Naive thymus-derived CD4-positive, alpha-beta T cell (primary cell): ENCODE results near the gene GTF2A1. TPM values are rescaled to one million over a fixed set of nuclear protein-coding genes. Genes with fewer than 3 reads are reported as not detected.

Source experiments
- ATAC-seq: fragments of 150-1000 bp; cut with Tn5 transposase; 2 replicates; pipeline ENCODE4 v1.10.0; 2021; ENCODE audit warnings: mild to moderate bottlenecking, moderate library complexity
- CTCF ChIA-PET: fragments of 350-600 bp; sonication (Branson Sonifier 250); formaldehyde crosslinking; loops from one replicate; lab custom pipeline; 2021; ENCODE audit warnings: antibody characterized with exemption; lab: Charles Lee
- POLR2A ChIA-PET: fragments of 350-600 bp; sonication (Branson Sonifier 250); formaldehyde crosslinking; loops from one replicate; lab custom pipeline; 2021; ENCODE audit warnings: antibody characterized with exemption, inconsistent platforms; lab: Charles Lee
- DNase-seq, 9 donors: peaks; one replicate each; pipeline versions ENCODE4 v3.0.0 to v3.0.0-alpha.2; 2020 to 2022; ENCODE audit warnings: mixed read lengths in 1 of 9
- H3K27ac ChIP-seq: one replicate; pipeline ENCODE4 v1.7.0; 2013; ENCODE audit warnings: mild to moderate bottlenecking, low read depth, low read length, moderate library complexity
- H3K27me3 ChIP-seq, 2 donors: one replicate each; pipeline ENCODE4 v1.7.0; 2013; ENCODE audit warnings: low read length in 2 of 2, mild to moderate bottlenecking in 2 of 2, moderate library complexity in 2 of 2; ENCODE audit not compliant: control insufficient read depth in 2 of 2, insufficient read depth in 2 of 2
- H3K36me3 ChIP-seq, 3 experiments: 1 replicate in 2 of 3; 2 replicates in 1 of 3; pipeline ENCODE4 v1.7.0; 2013; ENCODE audit warnings: low read length in 3 of 3, mild to moderate bottlenecking in 3 of 3, moderate library complexity in 1 of 3; ENCODE audit not compliant: insufficient read depth in 3 of 3, control insufficient read depth in 2 of 3
- H3K4me1 ChIP-seq, 2 donors: one replicate each; pipeline ENCODE4 v1.7.0; 2013; ENCODE audit warnings: low read length in 2 of 2, mild to moderate bottlenecking in 2 of 2, moderate library complexity in 1 of 2; ENCODE audit not compliant: control insufficient read depth in 2 of 2, insufficient read depth in 2 of 2
- H3K4me3 ChIP-seq: 2 replicates; pipeline ENCODE4 v1.7.0; 2013; ENCODE audit warnings: mild to moderate bottlenecking, low read length
- H3K9me3 ChIP-seq, 3 experiments: 1 replicate in 2 of 3; 2 replicates in 1 of 3; pipeline ENCODE4 v1.7.0; 2013; ENCODE audit warnings: low read length in 3 of 3; ENCODE audit not compliant: control insufficient read depth in 2 of 3
- H3K27ac Mint-ChIP-seq, 9 donors: one replicate each; pipeline ENCODE4 v1.8.0; 2020 to 2022; ENCODE audit warnings: mixed read lengths in 9 of 9, mild to moderate bottlenecking in 8 of 9, moderate library complexity in 5 of 9, inconsistent platforms in 2 of 9
- H3K27me3 Mint-ChIP-seq, 5 donors: one replicate each; pipeline ENCODE4 v1.8.0; 2021 to 2022; ENCODE audit warnings: mixed read lengths in 5 of 5, mild to moderate bottlenecking in 1 of 5
- H3K36me3 Mint-ChIP-seq, 5 donors: one replicate each; pipeline ENCODE4 v1.8.0; 2020 to 2022; ENCODE audit warnings: mixed read lengths in 5 of 5, mild to moderate bottlenecking in 3 of 5, inconsistent platforms in 1 of 5
- H3K4me1 Mint-ChIP-seq, 7 donors: one replicate each; pipeline ENCODE4 v1.8.0; 2020 to 2022; ENCODE audit warnings: mixed read lengths in 7 of 7, mild to moderate bottlenecking in 3 of 7, inconsistent platforms in 1 of 7
- H3K4me3 Mint-ChIP-seq, 10 donors: one replicate each; pipeline ENCODE4 v1.8.0; 2020 to 2022; ENCODE audit warnings: mild to moderate bottlenecking in 10 of 10, mixed read lengths in 10 of 10, moderate library complexity in 6 of 10, inconsistent platforms in 2 of 10
- H3K9me3 Mint-ChIP-seq, 11 donors: one replicate each; pipeline ENCODE4 v1.8.0; 2020 to 2022; ENCODE audit warnings: mixed read lengths in 11 of 11, mild to moderate bottlenecking in 4 of 11, inconsistent platforms in 1 of 11, moderate library complexity in 1 of 11
- intact Hi-C, 2 donors: fragments of 100-400 bp; cut with micrococcal nuclease; formaldehyde crosslinking; loops; one replicate each; pipeline ENCODE4 v1.15.1; 2023
- polyA plus RNA-seq, 2 donors: library from polyadenylated mRNA; unstranded; fragments of 300-500 nt; fragmentation: Illumina TruSeq; gene quantifications; one replicate each; pipeline ENCODE4 v1.2.3, GENCODE V29; 2021
- total RNA-seq, 6 experiments: library from RNA in 5 of 6; stranded (reverse) in 5 of 6; gene quantifications; 1 replicate in 5 of 6; 2 replicates in 1 of 6; pipeline ENCODE4 v1.2.3 and lab custom pipeline; 2021 to 2026

GTF2A1 gene
- total and polyA plus RNA-seq, 7 experiments from 2014 or later, result 8.4 to 39.2 (median 26.9) TPM

DNA sequence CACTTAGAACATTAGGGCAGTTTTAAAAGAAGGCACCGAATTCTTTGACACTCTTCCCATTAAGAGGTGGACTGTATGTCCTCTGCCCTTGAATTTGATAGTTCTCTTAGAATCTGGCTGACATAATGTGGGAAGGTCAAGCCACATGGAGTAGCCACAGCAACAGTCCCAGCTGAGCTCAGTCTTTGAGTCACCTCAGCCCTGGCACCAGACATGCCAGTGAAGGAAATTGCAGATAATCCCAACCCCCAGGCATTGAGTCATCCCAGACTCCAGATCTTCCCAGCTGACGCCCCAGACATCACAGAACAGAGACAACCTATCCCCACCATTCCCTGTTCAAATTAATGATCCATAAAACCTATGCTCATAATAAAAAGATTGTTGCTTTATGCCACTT is 83.4 kb downstream of the GTF2A1 start:
- Histone ChIP-seq H3K9me3 (no peaks in the 10 kb centered on the region), H3K27me3 (peaks cover 0 to 4% of the 10 kb centered on the region in 2 donors), H3K4me3 (no peak overlapping the region), H3K4me1 (no peaks in the 10 kb centered on the region), H3K27ac (no peak overlapping the region), H3K36me3 (no peaks in the 10 kb centered on the region)
- peaks cover 0 to 2% (median 0%) of the 10 kb centered on the region in 11 donors for H3K9me3 Mint-ChIP-seq
- ChIA-PET POLR2A (no interaction called here), CTCF (no interaction called here)
- no peaks in the 10 kb centered on the region for H3K27me3 Mint-ChIP-seq
- H3K4me3 Mint-ChIP-seq, result no peak overlapping the region
- ATAC-seq (no peak), DNase-seq (no peak)
- intact Hi-C loops, result no loop called here
- no peak overlapping the region for H3K27ac Mint-ChIP-seq
- H3K4me1 Mint-ChIP-seq, result no peaks in the 10 kb centered on the region
- no peaks in the 10 kb centered on the region for H3K36me3 Mint-ChIP-seq

DNA sequence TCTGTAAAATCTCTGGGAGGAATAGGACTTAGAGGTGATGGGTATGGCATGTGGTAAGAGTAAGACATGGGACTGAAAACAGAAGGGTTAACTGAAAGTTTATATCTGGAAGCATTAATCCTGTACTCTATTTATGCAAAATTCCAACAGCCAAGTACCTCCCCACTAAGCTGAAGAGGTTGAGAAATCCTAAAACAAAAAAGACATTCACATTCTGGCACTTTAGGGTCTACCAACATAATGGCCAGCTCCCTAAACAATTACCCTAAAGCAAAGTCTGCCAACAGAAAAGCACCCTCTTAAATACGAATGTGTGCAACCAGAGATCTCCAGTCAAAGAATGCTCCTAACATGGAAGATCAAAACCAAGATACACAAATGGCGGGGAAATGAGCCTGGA is 87.4 kb downstream of the GTF2A1 start:
- DNase-seq, result no peak
- no peak overlapping the region for H3K4me3 Mint-ChIP-seq
- ATAC-seq, result no peak
- no peak overlapping the region for H3K27ac Mint-ChIP-seq
- H3K27me3 Mint-ChIP-seq, result no peaks in the 10 kb centered on the region
- no peak overlapping the region for H3K4me3 ChIP-seq
- CTCF ChIA-PET, result interaction anchor here (0.8 kb wide), 1 partner anchor 14 kb away, joined by 8 read pairs; no protein-coding TSS in a partner anchor
- H3K4me1 Mint-ChIP-seq, result no peaks in the 10 kb centered on the region
- no peaks in the 10 kb centered on the region for H3K36me3 ChIP-seq
- no peak overlapping the region for H3K27ac ChIP-seq
- intact Hi-C loops, result no loop called here
- H3K27me3 ChIP-seq, result peaks cover 0 to 4% of the 10 kb centered on the region in 2 donors
- H3K4me1 ChIP-seq, result no peaks in the 10 kb centered on the region
- no peaks in the 10 kb centered on the region for H3K9me3 ChIP-seq
- no peaks in the 10 kb centered on the region for H3K36me3 Mint-ChIP-seq
- H3K9me3 Mint-ChIP-seq, result peaks cover 0 to 2% (median 0%) of the 10 kb centered on the region in 11 donors
- POLR2A ChIA-PET, result no interaction called here

DNA sequence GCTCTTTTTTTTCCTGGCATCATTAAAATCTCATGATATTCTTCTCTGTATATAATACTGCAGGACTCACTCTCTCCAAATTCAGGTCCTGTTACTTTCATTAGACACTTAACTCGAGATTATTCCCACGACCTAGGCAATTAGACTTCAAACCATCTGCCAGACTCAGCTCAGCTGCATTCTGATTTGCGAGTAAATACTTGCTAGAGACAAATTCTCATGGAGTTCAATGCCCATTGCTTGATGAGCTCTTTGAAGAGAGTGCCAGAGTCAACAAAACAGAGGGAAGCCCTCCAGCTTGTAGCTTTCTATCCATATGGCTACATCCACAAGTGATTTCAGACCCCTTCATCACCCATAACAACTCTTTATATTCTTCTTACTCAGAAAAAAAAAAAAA is 88.3 kb downstream of the GTF2A1 start:
- Mint-ChIP-seq H3K36me3 (no peaks in the 10 kb centered on the region), H3K27me3 (no peaks in the 10 kb centered on the region), H3K9me3 (peaks cover 0 to 2% (median 0%) of the 10 kb centered on the region in 11 donors), H3K4me3 (no peak overlapping the region), H3K27ac (no peak overlapping the region), H3K4me1 (no peaks in the 10 kb centered on the region)
- Histone ChIP-seq H3K4me1 (no peaks in the 10 kb centered on the region), H3K9me3 (no peaks in the 10 kb centered on the region), H3K27ac (no peak overlapping the region), H3K27me3 (peaks cover 0 to 4% of the 10 kb centered on the region in 2 donors), H3K36me3 (no peaks in the 10 kb centered on the region), H3K4me3 (no peak overlapping the region)
- DNase-seq, result no peak
- intact Hi-C loops, result no loop called here
- no peak for ATAC-seq
- ChIA-PET CTCF (interaction anchor here (0.8 kb wide), 1 partner anchor 15 kb away, joined by 8 read pairs; no protein-coding TSS in a partner anchor), POLR2A (no interaction called here)

DNA sequence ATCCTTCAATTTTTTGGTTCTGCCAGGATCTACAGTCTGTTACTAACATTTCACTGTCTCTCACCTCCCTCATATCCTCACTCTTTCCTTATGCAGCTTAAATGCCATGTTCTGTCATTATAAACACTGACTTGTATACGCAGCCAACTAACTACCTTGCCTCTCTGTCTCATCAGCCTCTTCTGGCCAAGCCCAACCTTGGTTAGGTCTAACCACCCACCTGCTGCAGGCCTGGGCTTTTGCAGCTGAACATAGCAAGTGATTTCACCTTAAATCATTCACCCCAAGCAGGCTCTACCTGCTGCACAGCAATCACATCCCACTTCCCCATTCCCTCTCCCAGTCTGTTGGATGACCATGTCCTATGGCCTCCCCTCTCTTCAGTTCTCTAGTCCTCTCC is 91.5 kb downstream of the GTF2A1 start:
- intact Hi-C loops, result no loop called here

DNA sequence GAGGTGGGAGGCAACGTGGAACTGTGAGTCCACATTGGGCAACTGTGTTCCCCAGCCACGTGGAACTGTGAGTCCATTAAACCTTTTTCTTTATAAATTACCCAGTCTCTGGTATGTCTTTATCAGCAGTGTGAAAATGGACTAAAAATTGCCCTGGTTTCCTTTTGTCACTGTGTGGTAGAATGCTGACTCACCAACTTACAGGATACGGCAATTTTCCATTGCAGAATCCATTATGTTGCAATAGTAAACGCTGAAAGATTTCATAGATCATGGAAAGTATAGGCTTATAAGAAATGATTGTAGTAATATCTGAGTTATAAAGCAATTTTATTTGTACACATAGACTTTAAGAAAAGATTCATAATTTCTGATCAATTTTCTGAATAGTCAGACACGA is 93.0 kb downstream of the GTF2A1 start:
- H3K27ac Mint-ChIP-seq, result no peak overlapping the region
- ATAC-seq, result no peak
- intact Hi-C loops, result no loop called here
- CTCF ChIA-PET, result no interaction called here
- H3K4me1 Mint-ChIP-seq, result no peaks in the 10 kb centered on the region
- no peaks in the 10 kb centered on the region for H3K36me3 ChIP-seq
- H3K9me3 ChIP-seq, result no peaks in the 10 kb centered on the region
- no peak overlapping the region for H3K27ac ChIP-seq
- no peak for DNase-seq
- no peaks in the 10 kb centered on the region for H3K9me3 Mint-ChIP-seq
- H3K4me3 ChIP-seq, result no peak overlapping the region
- no peak overlapping the region for H3K4me3 Mint-ChIP-seq
- H3K36me3 Mint-ChIP-seq, result no peaks in the 10 kb centered on the region
- no peaks in the 10 kb centered on the region for H3K27me3 ChIP-seq
- no peaks in the 10 kb centered on the region for H3K4me1 ChIP-seq
- H3K27me3 Mint-ChIP-seq, result no peaks in the 10 kb centered on the region
- POLR2A ChIA-PET, result no interaction called here

More for the DNA sequence above, 91.5 kb downstream of the GTF2A1 start:
- POLR2A ChIA-PET, result no interaction called here
- H3K4me1 ChIP-seq, result no peaks in the 10 kb centered on the region
- Mint-ChIP-seq H3K4me1 (no peaks in the 10 kb centered on the region), H3K36me3 (no peaks in the 10 kb centered on the region), H3K9me3 (no peaks in the 10 kb centered on the region), H3K27ac (no peak overlapping the region), H3K27me3 (no peaks in the 10 kb centered on the region), H3K4me3 (no peak overlapping the region)
- DNase-seq, result no peak
- H3K27ac ChIP-seq, result no peak overlapping the region
- H3K36me3 ChIP-seq, result no peaks in the 10 kb centered on the region
- H3K4me3 ChIP-seq, result no peak overlapping the region
- no peak for ATAC-seq
- CTCF ChIA-PET, result no interaction called here
- H3K9me3 ChIP-seq, result no peaks in the 10 kb centered on the region
- H3K27me3 ChIP-seq, result peaks cover 0 to 4% of the 10 kb centered on the region in 2 donors

DNA sequence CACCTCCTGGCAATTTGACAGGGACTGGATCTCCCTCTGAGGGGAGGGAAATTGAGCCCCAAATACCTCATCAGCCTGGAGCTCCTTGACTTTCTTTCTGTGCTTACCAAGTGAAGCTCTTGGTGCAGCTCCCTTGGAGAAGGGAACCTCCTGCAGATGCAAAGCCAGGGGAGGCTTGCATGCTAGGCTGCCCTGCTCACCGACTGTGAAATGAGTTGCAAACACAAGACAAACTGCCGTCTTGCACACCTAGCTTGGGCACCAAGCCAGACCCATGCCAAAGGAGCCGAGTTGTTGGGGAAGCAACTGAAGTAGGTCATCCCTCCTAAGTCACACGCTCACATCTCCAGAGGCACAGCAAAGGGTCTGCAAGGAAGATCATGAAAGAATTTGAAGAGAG is 95.2 kb downstream of the GTF2A1 start:
- Mint-ChIP-seq H3K27ac (no peak overlapping the region), H3K36me3 (no peaks in the 10 kb centered on the region), H3K9me3 (peaks cover 0 to 5% (median 0%) of the 10 kb centered on the region in 11 donors), H3K4me1 (peaks cover 0 to 9% (median 0%) of the 10 kb centered on the region in 7 donors), H3K27me3 (no peaks in the 10 kb centered on the region), H3K4me3 (no peak overlapping the region)
- ChIA-PET POLR2A (no interaction called here), CTCF (no interaction called here)
- DNase-seq, result no peak
- no peaks in the 10 kb centered on the region for H3K4me1 ChIP-seq
- no peak overlapping the region for H3K27ac ChIP-seq
- H3K9me3 ChIP-seq, result no peaks in the 10 kb centered on the region
- H3K36me3 ChIP-seq, result no peaks in the 10 kb centered on the region
- no peak overlapping the region for H3K4me3 ChIP-seq
- H3K27me3 ChIP-seq, result no peaks in the 10 kb centered on the region
- ATAC-seq, result no peak
- intact Hi-C loops, result no loop called here
